ENCODE results near the gene KCNK15.

KCNK15 gene

DNA sequence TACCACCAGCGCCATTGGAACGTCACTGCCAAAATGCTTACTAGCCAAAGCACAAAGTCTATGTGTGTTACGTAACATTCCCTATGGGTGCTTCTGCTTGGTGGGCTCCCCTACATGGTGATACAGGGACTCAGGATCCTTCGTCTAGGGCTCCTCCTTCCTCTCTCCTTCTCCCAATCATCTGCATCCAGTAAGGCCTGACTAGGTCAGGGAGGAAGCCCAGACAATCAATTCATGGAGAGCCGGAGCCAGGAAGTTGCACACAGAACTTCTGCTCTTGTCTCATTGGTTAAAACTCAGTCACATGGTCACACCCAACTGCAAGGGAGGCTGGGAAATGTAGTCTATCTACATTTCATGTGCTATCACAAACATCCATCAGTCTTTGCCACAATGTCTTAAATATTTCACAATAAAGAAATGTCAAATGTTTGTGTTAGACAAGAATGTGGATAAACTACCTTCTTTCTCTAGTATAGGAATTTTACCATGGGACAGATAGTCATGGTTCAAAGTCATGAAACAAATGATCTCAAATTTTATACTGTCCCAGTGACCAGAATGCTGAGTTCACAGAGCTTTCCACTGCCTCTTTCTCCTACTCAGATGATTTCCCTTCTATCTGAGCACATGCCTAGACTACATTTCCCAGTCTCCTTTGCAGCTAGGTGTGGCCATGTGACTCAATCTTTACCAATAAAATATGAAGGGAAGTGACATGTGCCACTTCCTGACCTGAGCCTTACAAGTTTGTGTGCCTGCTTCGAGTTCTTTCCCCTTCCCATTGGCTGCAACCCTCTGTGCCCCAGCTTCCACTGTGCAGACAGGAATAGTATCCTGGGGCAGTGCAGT is 9.3 kb upstream of the KCNK15 start:
- DNase-seq, result peak in 1 of 2 experiments; percentile 54

DNA sequence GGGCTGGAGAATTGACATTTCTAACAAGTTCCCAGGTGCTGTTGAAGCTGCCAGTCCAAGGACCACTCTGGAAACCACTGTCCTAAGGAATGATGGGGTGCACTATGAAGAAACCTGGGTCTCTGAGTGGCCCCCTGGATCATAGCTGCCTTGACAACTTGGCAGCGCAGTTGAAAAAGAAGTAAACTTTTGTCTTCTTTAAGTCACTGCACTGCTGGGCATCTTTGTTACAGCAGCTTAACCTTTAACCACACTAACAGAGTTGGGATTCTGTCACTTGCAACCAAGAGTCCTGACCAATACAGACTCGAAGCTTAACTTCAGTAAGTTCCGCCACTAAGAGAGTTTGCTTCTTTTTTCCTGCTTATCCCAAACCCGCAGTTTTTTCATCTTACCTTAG is 8.5 kb upstream of the KCNK15 start:
- DNase-seq, result no peak

DNA sequence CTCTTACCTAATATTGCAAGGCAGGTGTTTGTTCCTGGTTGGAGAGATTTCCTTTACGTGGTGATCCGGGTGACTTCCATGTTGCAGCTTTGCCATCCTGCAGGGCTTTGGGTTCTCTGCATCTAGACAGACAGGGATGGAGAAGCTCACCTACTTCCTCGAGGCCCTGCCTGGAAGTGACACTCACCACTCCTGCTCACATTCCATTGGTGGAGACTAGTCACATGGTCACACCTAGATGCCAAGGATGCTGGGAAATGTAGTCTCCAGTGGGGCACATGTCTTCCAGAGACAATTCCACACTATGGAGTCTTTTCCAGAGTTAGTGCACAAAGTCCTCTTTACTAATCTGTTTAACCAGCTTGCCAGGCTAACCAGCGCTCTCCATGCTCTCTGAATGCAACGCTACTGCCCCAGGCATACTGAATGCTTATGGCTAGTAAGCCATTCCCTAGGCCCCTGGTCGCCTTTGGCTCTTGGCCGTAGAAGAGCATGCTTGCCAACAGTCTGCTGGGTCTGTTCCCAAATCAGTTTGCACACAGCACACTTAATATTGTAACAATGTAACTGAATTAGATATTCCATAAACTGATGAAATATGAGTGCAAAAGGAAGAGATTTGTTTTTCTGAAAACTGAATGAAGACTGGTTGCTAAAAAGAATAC is 6.7 kb upstream of the KCNK15 start:
- peak; percentile 78 to 93 for DNase-seq

DNA sequence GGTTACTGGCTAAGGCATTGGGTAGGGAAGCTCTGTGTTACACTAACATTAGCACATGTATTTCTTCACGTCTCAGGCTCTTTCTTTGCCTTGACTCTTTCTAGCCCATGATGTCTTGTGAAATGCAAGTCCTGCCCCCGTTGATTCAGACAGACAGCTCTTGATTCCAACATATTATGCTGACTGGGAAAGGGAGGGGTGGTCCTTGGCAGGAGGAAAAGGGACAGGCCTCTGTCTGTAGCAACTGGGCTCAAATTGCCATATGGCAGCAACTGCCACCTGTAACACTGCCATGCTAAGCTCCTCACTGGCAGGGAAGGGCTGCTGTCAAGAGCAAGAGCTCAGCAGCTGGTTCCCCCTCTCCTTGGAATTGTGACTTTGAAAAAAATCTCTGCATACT is 5.7 kb upstream of the KCNK15 start:
- peak; percentile 20 to 86 for DNase-seq

DNA sequence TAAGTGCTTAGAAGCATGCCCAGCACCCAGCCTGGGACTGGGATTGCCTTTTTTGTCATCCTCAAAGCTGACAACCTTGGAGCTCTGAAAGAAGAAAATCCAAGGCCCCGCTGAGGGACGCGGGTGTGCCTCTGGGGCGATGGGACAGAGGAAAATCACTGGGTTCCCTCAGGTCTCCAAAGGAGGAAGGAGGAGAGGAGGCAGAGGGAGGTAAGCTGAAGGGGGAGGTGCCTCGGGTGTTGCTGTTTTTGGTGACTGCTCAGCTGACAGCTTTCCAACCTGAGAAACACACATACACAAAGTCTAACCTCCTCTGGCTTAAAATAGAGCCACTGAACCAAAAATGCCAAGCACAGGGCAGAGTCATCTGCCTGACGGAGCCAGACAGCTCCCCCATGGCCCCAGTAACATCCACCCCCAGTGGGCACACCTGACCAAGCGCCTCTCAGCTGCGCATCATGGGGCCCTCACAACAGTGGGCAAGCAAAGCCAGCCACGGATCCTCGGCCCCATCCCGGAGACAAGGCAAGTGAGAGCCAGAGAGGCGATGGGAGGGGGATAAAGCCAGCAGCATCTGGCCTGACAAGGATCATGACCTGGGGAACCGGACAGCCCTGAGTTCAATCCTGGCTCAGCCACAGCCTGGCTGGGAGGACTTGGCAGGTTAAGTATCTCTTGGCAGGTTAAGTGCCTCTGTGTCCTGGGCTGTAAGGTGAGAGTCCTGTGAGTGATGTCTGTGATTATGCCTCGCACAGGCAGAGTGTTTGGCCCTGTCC is 3.2 kb upstream of the KCNK15 start:
- no peak for DNase-seq

DNA sequence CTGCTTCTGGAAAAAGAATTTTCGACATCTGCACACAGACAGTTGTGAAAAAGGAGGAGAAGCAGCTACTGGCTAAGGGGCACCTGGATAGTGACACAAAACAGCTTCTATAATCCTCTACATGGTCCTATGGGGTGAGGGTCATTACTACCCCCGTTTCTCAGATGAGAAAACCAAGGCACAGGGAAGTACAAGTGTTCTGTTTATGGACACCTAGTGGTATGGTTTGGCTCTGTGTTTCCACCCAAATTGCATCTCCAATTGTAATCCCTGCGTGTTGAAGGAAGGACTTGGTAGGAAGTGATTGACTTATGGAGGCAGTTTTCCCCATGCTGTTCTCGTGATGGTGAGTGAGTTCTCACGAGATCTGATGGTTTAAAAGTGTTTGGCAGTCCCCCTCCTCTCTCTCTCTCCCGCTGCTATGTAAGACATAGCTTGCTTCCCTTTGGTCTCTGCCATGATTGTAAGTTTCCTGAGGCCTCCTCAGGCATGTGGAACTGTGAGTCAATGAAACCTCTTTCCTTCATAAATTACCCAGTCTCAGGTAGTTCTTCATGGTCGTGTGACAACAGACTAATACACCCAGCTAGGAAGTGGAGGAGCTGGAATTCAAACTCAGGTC is 2.5 kb upstream of the KCNK15 start:
- DNase-seq, result no peak

DNA sequence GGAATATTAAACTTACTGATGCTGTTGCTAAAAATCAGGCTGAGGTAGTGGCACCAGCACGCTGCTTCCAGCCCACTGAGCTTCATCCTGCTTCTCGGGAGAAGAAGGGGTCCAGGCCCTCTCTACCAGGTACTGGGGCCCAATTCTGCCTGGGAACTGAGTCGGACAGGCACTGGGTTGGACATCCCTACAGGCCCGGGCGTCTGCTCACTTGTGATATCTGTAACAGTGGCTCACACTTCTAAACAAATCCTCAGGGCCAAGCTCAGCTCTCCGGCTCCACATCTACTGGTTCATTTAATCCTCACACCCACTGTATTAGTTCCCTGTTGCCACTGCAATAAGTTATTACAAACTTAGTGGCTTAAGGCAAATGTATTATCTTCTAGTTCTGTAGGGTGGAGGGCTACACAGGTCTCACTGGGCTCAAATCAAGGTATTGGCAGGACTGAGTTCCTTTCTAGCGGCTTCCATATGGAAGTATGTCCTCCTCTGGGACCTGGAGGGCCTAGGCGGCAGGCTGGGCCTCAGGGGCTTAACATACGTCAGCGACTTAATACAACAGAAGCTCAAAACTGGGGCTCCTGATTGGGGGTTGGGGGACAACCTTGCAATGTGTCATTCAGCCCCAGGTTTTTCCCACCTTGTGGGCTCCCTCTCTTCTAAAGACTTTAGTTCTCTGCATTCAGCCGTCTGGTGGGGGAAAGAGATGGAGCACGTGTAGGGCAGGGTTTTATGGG is 1.6 kb upstream of the KCNK15 start:
- DNase-seq, result no peak

DNA sequence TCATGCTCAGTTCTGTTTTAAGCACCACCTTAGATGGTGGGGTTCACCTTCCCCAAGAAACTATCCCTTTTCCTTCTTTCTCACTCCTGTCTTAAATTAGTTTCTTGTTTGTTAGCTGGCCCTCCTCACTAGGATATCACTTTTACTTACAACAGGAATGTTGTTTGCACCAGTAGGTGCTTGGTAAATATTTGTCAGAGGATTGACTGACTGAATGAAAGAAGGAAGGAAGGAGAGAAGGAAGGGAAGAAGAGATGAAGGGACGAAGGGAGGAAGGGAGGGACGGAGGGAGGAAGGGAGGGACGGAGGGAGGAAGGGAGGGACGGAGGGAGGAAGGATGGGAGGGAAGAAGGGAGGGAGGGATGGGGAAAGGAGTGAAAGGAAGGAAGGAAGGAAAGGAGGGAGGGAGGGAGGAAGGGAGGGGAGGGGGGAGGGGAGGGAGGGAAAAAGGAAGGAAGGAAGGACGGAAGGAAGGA is 505 bp upstream of the KCNK15 start:
- no peak for DNase-seq

DNA sequence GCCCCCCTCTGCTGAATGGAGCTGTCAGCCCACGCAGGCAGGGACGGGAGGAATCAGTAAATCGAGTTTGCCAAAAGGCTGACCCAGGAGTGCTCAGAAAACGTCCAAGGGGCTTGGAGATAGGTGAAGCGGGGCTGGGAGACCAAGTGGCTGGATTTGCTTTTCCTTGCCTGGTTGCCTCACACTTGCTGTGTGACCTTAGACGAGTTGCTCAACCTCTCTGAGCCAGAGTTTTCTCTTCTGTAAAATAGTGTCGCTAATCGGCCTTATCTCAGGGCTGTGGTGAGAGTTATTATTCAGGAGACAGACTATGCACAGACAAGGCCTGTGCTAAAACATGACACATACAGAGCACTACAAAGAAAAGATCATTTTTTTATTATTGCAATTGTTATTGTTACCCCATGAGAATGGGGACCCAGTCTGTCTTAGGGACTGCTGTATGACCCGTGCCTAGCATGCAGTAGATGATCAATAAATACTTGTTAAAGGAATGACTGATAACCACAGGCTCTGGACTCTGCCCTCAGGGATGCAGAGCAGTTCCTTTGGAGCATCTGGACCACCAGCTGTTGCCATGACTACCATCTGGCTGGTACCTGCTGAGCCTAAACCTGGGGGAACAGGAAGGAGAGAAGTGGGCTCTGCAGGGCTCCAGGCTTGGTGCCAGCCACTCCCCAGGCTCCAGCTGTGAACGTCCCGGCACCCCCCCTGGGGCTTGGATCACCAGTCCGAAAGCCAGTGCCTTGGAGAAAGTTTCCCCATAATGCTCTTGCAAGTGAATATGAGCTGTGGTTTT is 901 bp downstream of the KCNK15 start:
- peak in 1 of 2 experiments; percentile 63 for DNase-seq

DNA sequence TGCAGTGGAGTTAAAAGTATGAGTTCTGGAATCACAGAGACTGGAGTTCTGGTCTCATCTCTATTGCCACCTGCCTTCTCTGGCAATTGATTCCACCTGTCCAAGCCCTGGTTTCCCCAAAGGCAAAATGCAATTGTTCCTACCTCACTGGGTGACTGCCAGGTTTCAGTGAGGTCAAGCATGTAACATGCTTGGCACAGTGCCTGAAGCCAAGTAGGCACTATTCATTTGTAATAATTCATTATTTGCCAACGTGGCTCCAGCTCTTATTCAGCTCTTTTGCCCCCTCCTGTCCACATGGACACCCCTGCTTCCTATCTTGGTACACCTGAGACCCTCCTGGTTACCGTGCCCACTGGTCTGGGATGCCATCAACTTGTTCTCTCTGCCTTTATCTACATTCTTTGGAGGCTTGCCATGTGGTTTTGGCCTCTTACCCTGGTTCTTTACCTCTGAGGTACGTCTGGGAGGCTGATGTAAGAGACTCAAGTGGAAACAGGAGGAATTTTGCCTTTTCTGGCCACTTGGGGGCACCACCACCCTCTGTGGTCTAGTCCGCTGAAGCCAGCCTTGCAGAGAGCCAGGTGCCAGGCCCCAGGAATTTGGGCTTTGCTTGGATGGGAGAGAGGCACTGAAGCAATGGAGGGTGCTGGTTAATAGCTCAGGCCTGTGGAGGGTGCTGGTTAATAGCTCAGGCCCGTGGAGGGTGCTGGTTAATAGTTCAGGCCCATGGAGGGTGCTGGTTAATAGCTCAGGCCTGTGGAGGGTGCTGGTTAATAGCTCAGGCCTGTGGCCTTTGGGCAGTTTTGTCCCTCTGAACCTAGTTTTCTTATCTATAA is 1.7 kb downstream of the KCNK15 start:
- peak; percentile 51 to 87 for DNase-seq

DNA sequence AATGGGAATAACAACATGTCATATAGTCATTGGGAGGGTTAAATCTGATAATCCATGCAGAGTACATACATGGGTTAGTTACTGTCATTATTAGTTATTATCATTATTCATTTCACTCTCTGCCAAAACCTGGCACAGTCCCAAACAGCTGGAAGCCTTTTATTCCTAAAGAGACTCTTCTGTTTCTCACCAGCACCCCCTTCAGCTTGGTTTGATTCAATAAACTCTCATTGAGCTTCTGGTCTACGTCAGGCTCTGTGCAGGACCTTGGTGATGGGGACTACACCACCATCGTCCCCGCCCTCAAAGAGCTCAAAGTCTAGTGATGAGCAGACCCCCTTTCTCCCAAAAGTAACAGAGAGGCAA is 2.3 kb downstream of the KCNK15 start:
- no peak for DNase-seq

DNA sequence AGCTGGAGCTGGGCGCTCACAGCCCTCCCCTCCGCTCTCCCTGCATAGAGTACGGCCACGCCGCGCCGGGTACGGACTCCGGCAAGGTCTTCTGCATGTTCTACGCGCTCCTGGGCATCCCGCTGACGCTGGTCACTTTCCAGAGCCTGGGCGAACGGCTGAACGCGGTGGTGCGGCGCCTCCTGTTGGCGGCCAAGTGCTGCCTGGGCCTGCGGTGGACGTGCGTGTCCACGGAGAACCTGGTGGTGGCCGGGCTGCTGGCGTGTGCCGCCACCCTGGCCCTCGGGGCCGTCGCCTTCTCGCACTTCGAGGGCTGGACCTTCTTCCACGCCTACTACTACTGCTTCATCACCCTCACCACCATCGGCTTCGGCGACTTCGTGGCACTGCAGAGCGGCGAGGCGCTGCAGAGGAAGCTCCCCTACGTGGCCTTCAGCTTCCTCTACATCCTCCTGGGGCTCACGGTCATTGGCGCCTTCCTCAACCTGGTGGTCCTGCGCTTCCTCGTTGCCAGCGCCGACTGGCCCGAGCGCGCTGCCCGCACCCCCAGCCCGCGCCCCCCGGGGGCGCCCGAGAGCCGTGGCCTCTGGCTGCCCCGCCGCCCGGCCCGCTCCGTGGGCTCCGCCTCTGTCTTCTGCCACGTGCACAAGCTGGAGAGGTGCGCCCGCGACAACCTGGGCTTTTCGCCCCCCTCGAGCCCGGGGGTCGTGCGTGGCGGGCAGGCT is 4.6 kb downstream of the KCNK15 start:
- no peak for DNase-seq

DNA sequence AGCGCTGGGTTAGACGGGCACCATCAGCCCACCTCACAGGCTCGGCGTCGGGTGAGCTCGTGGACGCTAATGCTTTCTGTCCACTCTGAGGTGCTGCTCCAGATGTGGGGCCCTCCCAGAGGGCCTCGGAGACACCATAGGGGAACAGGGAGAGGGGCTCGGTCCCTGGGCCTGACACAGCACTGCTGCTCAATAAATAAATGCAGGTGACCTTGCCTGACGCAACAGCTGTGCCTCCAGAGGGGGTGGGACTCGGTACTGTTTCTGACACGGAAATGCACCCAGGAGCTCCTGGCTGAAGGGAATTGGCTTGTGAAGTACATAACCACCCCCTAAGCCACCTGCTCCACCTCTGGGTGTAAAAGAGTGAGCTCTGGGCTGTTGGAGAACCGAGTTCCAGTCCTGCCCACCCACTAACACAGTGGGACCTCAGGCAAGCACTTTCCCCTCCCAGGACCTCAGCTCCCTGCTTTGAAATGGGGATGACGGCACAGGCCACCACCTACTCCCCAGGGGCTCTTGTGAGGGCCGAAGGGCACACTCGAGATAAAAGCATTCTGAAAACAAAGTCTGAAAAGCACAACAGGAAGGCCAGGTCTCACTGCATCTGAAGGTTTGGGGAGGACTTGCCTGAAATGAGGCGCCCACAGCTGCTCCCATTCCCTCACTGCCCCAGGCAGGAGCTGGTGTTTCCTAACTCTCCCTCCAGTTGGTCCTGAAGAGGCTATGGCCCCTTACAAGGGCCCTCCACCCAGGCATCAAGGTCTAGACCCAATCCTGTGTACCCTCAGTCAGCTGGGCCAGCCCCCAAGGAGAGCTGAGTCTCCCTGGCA is 6.7 kb downstream of the KCNK15 start:
- DNase-seq, result no peak

DNA sequence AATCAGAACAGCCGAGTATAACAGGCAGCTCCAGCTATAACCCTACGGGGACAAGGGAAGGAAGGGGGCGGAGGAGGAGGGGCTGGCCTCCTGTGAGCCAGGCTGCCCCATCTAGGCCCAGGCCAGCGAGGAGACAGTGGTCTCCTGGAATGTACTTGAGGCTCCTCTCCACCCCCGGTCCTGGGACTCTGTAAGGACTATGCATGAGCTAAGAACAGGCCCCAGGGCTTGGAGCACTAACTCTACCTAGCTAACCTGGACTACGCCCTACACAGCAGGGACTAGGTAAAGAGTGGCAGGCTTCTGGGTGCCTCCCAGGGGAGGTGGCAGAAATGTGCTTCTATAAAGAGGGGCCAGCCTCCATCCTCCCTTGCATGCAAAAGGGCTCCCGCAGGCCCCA is 8.9 kb downstream of the KCNK15 start:
- no peak for DNase-seq

DNA sequence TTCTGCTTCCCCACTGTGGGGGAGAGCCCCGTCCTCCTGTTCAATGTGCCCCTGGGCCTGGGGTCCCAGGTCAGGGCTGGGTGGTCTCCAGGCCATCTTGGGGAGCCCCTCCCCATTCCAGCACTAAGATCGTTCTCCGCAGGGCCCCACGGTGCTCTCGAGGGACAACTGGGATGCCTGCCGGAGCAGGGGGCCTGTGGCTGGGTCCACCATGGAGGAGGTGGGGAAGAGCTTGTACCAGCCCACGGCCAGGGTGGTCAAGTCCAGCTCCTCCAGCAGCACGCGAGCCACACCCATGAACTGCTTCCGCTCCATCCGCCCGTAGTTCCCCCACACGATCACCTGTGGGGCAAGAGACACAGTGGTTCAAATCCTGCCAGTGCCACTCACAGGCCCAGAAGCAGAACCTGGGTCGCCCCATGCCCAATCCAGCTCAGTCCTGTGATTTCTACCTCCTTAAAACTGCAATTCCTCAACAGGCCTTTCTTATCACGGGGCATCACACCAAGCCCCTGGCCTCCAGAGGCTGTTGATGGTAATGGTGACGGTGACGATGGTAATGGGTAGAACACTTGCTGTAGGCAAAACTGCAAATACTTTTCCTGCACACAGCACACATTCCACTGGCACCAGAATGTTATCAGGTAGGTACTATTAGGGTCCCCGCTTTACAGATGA is 10.5 kb downstream of the KCNK15 start:
- DNase-seq, result no peak

DNA sequence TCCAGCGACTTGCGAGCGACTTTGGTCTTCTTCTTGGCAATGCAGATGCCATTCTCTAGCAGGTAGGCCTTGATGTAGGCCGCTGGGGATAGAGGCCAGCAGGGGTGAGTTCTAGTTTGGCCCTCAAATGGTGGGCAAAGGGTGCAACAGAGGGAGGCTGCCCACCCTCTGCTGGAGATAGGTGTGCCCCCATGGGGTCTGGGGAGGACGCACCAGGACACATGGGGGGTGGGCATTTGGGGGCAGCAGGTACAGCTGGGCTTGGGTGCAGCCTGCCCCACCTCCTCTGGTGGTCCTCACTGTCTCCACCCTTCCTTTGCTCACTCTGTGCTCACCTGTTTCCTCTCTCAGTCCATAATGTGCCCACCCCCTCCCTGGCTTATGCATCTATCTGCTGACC is 11.3 kb downstream of the KCNK15 start:
- DNase-seq, result no peak

DNA sequence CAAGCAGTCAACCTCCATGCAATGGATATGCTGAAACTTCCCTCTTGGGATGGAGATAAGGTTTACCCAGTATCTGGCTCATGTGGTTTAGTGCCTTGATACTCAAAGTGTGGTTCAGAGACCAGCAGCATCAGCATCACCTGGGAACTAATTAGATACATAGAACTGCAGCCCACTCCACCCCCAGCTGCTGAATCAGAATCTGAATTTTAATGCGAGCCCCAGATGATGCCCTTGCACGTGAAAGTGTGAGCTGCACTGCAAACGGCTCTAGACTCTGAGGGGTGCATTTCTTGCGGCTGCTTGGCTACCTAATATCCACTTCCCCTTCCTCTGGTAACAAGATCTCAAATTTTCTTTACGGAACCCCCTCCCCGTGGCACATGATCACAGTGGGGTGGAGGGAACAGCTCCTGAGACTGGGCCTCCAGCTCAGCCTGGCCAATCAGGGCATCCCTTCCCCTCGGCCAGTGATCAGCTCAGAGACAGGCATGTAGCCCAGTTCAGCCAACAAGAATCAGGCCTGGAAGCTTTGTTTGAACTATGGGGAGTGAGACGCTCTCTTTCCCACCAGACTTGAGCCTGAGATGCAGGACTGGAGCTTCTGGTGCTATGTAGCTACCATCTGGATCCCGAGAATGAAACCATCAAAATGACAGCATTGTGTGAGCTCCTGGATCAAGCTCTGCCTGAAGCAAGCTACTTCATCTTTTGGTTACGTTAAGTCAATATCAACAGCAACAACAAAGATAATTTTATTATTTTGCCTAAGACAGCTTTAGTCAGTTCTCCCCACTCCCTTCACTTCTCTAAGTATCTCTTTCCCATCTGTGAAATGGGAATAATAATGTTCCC is 12.8 kb downstream of the KCNK15 start:
- no peak for DNase-seq

Measured in NCI-H446 (cell line).